ENCODE measurements around the gene CALD1.

The CALD1 gene

DNA sequence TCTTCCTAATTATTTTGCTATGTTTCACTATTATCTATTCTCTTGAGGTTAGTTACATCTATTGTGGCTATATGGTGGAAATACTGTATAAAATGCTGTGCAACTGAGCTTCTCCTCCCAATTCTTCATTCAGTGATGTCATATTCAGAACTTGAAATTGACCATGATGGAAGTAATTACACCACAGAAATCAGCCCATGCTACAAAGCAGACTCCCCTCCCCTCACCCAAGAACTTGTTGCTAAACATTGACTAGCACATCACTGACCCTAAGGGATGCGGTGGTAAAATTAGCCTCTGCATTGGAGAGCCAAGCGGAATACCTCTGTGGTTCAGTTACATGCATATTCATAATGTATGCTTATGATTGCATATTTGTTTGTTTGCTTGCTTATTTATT, 8.8 kb downstream of the CALD1 start:
- DNase-seq: no peak

DNA sequence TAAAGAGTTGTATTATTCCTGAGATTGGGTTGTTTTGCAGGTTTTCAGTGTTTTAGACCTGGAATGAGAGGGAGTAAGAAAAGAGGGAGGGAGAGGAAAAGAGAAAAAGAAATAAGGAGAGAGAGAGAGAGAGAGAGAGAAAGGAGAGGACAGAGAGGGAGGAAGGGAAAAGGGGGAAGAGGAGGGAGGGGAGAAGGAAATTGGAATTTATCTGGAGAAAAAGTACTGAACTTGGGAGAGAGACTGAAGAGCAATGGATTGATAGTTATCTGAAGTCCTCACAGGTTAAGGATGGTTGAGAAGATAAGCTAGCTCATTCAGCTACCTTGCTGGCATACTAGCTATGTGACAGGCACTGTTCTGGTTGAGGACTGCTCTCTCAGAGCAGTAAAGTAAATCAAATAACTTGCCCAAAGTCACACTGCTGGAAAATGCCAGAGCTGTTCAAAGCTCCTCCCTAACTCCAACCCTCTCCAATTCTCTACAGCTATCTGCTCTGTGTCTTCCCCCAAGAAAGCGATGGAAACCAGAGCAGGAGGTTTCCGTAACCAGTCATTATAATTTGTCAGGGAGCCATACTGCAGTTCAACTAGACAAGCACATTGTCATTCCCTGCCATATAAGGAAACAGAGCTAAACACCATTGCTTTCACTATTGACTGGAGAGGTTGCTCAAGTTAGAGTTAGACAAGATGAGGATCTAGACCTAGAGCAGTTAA, 10.7 kb downstream of the CALD1 start:
- DNase-seq: no peak

DNA sequence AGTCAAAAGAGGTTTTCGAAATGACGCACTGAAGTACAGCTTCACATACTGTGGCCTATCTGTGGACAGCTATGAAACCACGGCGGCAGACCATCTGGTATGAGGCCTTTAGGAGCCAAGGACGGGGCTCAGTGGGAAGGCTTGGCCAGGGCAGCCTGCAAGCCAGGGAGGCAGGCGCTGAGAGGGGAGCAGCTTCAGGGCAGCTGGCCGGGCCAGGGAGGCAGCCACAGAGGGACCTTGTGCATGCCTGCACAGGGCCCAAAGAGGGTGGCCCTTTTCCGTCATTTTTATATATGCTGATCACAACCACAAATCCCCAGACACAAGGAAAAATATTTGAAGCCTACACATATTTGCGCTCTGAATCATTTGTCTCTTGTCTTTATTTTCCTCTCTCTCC, 13.5 kb downstream of the CALD1 start:
- no peak for DNase-seq

DNA sequence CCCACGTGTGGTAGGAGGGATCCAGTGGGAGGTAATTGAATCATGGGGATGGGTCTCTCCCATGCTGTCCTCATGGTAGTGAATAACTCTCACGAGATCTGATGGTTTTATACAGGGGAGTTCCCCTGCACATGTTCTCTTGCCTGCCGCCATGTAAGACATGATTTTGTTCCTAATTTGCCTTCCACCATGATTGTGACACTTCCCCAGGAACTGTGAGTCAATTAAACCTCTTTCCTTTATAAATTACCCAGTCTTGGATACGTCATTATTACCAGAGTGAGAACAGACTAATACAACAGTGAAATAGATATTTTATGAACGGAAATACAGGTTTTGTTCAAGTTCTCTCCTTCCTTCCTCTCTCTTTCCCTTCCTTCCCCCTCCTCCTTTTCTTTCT, 15.8 kb downstream of the CALD1 start:
- DNase-seq: no peak

DNA sequence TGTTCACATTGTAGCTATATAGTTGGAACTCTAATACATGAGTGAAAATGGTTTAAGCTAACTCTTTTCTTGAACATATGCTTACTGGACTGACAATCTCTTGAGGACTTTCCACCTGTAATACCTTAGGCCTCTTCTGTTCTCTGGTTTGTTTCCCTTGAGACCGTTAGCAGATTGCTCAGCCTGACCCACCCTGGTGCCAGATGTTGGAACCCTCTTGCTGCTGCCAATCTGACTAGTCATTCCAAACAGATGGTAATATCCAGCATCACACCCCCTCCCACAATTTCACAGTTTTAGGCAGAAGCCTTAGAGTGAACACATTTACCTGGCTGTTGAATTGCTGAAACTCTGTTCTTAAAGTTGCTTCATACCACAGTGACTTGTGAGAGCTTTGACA, 18.7 kb downstream of the CALD1 start:
- DNase-seq: no peak

DNA sequence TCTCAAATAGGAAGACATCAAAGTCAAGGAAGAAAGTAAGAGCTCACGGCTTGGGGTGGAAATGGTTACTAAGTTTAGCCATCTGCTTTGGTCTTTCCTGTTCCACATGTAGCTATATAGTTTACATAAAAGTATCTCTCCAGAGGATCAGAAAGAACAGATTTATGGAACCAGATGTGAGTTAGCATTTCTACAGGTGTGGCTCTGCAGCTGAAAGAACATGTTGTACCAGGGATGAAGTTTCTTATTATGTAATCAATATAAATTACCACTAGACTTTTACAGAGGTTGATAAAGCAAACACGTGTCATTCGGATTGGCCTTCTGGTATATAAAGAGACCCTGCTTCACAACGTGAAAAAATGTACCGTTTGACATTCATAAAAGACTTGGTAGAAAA, 19.9 kb downstream of the CALD1 start:
- DNase-seq: no peak

DNA sequence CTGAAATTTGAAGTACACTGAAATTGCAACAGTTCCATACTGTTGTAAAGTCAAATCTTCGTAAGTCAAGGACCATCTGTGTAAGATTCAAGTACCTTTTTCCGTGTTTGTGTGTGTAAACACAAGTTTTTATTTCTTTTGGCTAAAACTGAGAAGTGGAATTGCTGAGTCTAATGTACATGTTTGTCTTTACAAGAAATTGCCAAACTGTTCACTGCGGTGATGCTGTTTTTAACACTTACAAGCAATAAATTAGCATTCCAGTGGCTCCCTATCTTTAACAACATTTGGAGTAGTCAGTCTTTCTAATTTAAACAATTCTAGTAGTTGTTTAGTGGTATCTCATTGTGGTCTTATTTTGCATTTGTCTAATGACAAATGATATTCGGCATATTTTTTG, 23.3 kb downstream of the CALD1 start:
- no peak for DNase-seq

DNA sequence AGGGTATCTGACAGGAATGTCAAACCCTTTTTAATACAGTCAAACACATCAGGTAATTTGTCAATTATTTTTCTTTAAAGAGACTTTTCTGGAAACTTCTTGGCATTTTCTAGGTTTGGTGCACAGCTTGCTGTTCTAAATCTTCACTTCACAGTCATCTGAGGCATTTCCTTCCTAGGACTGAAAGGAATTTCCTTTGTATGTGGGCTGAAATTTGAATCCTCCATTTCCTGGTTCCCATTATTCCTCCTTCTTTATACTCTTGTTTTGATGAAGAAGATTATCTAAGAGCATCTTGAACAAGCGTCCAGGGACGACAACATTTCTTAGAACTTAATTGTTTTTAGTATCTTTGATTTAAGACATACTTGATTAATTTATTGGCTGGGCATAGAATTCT, 24.9 kb downstream of the CALD1 start:
- no peak for DNase-seq

DNA sequence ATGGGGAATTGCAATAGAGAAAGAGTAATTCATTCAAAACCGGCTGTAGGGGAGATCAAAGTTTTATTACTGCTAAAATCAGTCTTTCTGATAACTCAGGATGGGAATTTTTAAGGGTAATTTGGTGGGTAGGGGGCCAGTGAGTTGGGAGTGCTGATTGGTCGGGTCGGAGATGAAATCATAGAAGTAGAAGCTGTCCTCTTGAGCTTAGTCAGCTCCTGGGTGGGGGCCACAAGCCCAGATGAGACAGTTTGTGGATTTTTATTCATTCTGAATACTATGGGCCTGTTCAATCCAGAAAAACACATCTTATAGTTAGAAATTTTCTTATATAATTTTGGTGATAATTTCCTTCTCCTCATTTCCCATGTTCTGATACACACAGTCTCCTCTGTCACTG, 25.4 kb downstream of the CALD1 start:
- no peak for DNase-seq

DNA sequence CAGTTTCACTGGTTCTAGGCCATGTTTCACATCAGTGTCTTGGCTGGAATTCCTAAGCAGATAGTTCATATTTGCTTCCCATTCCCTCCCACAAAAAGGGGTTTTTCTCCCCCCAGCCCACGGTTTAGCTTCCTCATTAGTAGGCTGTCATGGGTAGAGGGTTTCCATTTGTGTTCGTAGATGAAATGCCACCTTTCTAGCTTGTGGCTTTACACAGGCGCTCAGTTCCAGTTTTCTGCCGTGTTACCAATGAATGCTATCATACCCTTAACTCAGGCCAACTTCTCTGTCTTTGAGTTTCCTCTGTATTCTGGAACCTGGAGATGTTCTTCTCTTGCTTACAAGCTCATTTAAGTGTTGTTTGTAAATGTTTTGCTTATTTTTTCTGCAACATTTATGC, 26.8 kb downstream of the CALD1 start:
- no peak for DNase-seq

DNA sequence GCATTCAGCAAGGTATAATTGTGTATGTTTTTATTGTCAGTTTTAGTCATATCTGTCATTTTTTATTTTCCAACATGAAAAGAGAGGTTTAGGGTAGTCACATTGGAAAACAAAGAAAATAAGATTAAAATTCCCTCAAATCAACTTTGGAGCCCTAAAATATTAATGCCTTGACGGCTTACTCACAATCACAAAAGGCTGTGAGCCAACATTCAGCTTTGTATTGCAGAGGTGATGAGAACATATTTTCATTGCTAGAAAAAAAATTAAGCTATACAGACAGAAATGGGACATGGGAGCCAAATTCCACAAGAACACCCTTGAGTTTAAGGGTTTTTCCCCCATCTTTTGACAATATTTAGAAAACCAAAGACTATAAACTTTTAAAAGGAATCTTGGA, 30.2 kb downstream of the CALD1 start:
- DNase-seq: no peak

DNA sequence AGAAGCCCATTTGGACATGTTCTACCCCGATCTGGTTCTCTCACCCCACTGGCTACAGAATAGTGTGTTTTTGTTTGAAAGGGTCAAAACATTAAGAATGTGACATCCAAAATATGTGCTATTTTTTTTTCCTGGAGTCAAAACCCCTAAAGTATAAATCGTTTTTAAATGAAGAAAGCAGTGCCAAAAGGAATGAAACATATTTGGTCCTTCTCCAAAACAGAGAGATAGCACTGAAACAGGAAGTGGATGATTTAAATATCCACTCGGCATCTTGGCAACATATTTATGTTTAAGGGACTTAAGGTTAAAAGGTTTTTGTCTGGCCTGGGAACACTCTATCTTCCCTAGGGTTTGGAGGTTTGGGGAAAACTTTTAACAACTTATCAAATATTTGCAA, 32.3 kb downstream of the CALD1 start:
- no peak for DNase-seq

DNA sequence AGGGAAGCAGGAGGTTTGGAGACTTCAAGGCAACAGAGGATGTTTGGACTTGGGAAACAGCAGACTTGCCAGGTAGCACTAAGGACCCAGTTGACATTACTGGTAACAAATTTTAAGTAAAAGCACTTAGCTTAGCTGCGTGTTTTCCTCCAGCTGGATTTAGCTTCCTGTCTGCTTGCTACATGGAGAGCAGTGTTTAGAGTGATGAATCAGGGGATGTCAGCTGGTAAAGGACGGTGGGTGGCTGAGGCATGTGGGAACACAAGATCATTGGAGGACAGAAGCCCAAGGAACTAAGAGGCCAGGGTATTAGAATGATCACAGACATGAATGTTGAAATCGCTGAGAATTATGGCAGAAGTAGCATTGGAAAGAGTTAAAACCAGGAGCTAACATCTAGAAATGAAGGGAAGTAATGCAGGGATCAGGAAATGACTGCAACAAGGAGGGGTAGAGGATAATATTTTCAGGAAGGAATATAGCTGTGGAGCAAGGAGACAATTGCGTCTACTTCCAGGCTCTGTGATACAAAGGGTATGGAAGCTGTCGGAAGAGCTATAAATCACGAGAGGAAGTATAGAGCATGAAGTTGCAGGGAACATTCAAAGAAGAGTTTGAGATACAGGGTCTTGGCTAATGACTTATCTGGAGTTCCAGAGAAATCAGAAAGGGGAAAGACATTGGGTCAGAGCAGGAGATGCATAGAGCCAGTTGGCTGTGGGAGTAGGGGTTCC, 34.4 kb downstream of the CALD1 start:
- no peak for DNase-seq

DNA sequence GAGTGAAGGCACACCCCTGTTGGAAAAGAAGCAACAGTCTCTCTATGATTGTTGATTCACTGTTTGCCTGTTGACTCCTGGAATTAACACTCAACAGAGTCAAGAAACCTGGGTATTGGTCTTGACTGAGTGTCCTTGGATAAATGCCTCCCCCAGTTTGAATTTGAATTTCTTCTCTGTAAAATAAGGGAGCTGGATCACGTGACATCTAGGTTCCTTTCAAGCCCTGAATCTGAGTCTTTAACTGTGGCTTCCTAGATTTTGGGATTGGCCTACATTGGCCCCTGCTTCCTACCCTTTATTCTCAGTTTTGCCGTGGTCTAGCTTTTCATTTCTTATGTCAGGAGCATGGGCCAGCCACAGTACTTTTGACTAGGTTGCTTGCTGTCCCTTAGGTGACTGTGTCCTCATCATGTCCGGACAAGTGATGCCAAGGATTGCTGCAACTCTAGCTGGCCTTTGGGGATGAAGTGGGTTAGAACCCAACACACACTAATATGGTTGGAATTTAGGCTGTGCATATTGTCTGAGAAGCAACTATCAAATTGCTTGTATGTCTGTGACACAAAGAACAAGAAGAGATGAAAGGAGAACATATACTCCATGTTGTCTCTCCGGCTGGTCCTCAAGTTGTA, 35.4 kb downstream of the CALD1 start:
- DNase-seq: no peak

DNA sequence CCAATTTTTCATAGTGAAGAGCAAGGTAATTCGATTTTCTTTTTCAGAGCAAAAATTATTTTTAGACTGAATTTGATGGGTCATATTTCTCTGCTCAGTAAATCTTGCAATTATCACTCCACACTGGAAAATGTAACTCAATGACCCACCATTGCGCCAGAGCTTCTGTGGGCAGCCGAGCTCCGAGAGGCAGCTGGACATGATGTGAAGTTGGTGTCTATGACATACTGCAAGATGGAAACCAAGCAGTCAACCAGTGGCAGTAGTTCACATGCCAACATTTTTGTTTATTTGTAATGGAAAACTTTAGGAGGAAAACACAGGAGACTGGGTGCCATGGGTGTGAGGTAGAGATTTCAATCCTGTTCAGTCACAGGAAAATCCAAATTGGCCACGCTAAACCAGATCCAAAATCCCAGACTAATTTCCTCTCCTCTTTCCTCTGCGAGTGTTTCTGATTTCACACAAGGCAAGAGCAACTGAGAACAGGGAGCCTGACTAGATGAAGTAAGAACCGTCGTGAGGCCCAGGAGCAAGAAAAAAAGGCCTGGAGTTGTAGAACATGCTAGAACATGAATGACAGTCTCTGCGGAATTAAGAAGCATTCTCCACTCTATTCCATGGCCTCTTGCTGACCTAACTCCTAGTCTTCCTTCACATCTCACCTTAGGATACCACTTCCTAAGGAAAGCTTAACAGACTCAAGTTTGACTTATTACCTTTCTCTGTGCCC, 39.3 kb downstream of the CALD1 start:
- no peak for DNase-seq

DNA sequence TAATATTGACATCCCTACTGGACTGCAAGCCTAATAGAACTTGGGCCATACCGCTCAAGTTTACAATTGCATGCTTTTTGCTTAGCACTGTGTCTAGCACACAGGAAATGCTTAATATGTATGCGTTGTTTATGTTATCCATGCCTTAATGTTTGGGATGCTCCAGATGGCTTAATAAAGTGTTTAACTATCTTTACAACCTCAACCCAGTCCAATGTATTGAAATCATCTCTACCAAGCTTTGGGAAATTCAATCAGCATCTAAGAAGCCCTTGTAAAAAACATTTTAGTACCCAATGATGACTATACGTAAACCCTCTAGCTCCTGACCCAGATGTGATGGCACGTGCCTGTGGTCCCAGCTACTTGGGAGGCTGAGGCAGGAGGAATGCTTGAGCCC, 40.0 kb downstream of the CALD1 start:
- DNase-seq: no peak

DNA sequence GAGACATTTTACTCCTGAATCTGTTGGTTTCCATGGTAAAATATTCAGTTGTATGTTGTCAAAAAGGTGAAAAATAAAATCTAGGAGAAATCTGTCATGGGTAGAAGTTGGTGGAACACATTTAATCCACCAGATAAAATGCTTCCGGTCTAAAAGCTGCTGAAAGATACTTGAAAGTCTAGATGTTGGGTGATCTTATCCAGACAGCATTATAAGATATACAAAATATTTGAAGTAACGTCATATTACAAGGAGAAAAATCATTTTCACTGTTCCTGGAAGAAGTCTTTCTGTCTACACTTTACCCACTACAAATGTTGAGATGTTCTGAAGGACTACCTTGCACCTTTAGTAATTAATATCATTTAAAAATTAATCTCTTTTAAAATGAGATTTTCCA, 40.9 kb downstream of the CALD1 start:
- DNase-seq: no peak

DNA sequence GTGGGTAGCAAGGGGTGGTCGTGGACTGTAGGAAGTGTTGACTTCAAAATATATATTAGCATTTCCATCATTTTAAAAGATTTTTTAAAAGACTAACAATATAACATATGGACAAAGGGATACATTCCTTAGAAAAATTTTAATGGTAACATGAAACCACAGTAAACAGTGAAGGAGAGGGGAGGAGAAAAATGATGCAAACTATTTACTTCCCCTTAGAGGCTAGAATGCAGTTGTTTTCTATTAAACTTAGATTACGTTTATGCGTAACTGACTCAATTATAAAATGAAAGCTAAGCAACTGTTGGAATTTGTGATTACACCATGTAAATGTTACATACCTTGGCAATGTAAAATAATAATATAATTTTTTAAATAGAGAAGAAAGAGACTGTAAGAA, 41.3 kb downstream of the CALD1 start:
- DNase-seq: no peak

DNA sequence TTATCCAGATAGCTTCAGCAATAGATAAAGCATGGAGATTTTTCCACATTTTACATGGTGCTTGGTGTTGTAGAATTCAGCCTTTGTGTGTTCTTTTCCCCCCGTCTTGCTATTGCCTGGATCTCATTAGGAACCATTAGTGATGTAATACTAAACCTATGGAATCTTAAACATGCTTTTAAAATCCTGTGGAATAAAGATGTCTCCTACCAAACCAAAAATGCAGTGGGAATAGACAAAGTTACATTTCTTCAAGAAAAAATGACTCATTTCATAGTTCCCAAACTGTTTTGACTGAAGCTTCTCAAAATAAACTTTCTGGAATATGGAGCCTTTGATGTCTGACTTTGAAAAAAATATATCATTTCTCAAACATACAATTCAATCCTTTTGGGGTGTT, 44.0 kb downstream of the CALD1 start:
- no peak for DNase-seq

DNA sequence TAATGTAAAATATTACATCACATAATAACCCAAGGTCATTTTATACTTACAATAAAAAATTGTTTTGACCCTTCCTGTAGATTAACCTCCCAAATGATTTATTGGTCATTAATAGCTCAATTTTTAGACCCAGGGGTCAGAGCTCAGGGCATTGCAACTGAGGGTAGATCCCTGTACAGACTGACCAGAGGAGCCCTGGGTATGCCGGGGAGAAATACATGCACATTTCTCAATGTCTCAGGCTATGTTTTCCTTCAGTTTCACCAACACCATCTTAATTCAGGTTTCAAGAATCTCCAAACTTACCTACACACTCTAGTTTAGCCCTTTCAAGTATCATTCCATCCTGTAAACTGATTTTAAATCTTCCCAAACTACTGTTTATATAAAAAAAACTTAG, 46.2 kb downstream of the CALD1 start:
- DNase-seq: no peak

DNA sequence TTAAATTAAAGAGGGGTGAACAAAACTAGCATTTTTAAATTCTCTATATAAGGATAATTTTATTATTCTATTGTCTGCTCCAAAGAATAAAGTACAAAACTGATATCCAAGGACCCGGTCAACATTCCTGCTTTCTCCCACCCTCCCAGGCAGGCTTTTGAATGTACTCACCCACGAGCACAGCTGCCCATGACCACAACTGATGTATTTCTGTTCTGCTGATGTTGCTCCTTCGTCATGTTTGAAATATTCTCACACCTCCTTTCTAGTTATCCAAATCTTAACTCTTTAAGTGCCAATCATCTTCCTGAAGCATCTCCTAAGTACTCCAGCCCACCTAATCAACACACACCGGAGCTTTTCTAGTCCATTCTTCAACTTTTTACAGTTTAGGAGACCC, 46.7 kb downstream of the CALD1 start:
- DNase-seq: no peak

DNA sequence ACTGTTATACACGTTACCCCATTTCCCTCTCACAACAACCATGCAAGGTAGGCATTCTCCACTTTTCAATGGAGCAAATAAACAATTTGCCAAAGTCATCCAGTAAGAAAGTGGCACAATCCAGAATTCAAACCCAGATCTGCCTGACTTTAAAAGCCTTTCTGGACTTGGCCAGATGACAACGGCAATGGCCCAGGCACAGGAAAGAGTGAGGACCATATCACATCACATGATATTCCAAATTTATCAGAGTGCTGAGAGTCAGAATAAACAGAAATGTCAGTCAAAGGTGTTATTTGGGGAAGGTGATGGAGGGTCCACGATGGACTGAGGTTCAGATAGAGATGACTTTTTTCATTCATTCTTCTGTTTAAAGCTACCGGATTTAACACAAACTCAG, 48.0 kb downstream of the CALD1 start:
- DNase-seq: no peak

DNA sequence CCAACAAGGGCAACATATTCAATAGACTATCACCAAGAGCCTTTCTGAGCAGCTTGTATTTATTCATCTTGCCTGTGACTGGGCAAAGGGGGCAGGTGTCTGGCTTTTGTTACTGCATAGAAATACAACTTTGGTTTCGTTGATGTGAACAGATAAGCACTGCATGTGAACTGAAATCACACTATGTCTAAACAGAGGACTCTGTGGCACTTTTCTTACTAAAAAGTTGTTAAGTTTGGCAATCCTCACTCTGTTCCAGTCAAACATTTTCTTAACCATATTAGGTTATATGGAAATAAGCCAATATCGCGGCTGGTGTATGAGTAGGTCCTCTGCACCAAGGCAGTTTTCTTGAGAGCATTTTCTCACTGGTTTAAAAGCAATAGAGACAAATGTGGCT, 48.5 kb downstream of the CALD1 start:
- no peak for DNase-seq

DNA sequence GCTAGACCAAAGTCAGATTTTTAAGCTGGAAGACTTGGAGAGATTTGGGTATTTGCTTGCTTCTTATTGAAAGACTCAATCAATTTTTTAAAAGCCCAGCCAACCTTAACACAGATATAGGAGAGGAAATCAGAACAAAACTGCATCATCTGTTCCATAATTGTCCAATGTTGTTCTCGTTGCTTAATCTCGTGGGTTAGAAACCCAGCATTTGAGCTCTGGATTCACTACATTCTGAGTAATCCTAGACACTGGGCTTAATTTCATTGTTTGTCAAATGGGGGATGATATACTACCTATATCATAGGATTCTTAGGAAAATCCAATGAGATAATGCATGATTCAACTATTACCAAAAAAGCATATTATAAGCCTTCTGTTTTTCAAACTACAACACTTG, 48.9 kb downstream of the CALD1 start:
- DNase-seq: no peak

Measured in NCI-H2081 treated with DMSO at 0.1 percent for 48 hours (cell line).